Measurements from ENCODE around the gene SLCO4C1. TPM values are rescaled to one million over a fixed set of nuclear protein-coding genes. Genes with fewer than 3 reads are reported as not detected.

SLCO4C1 gene
- total and polyA plus RNA-seq, 4 donors = 0.38 to 1.7 (median 0.41) TPM

- Histone ChIP-seq H3K27ac (ENCODE audit: low read depth, low read length) (no peak overlapping the region), H3K27me3 (ENCODE audit: control insufficient read depth, insufficient read depth, low read length) (no peaks in the 10 kb centered on the region), H3K9me3 (ENCODE audit: control insufficient read depth, insufficient read depth, low read length) (no peaks in the 10 kb centered on the region), H3K36me3 (ENCODE audit: control insufficient read depth, insufficient read depth, low read length) (no peaks in the 10 kb centered on the region), H3K4me1 (ENCODE audit: control insufficient read depth, insufficient read depth, low read length) (no peaks in the 10 kb centered on the region), H3K4me3 (ENCODE audit: low read depth, low read length) (no peak overlapping the region)
- WGBS (ENCODE audit: insufficient coverage) = no CpG with 5 or more reads among the region's 2 CpGs
- DNase-seq (ENCODE audit: low read depth in 4 of 6, low spot score in 6 of 6) = no peak
Observed at GRCh38 chr5:102278231-102278630, 17.9 kb downstream of the SLCO4C1 start.

GRCh38 chr5:102277144-102277543, 18.9 kb downstream of the SLCO4C1 start:
- WGBS (ENCODE audit: insufficient coverage) = no CpG with 5 or more reads among the region's 2 CpGs
- no peak for DNase-seq (ENCODE audit: low read depth in 4 of 6, low spot score in 6 of 6)

GRCh38 chr5:102271759-102272158, 24.3 kb downstream of the SLCO4C1 start:
- no peaks in the 10 kb centered on the region for H3K27me3 ChIP-seq (ENCODE audit: control insufficient read depth, insufficient read depth, low read length)
- no peaks in the 10 kb centered on the region for H3K4me1 ChIP-seq (ENCODE audit: control insufficient read depth, insufficient read depth, low read length)
- H3K9me3 ChIP-seq (ENCODE audit: control insufficient read depth, insufficient read depth, low read length) = peaks cover 4% of the 10 kb centered on the region
- H3K36me3 ChIP-seq (ENCODE audit: control insufficient read depth, insufficient read depth, low read length) = no peaks in the 10 kb centered on the region
- H3K27ac ChIP-seq (ENCODE audit: low read depth, low read length) = no peak overlapping the region
- DNase-seq (ENCODE audit: low read depth in 4 of 6, low spot score in 6 of 6) = no peak
- H3K4me3 ChIP-seq (ENCODE audit: low read depth, low read length) = no peak overlapping the region
- WGBS (ENCODE audit: insufficient coverage) = 88% methylated on average over 2 of the region's 3 CpGs

More at GRCh38 chr5:102277144-102277543, 18.9 kb downstream of the SLCO4C1 start:
- Histone ChIP-seq H3K9me3 (ENCODE audit: control insufficient read depth, insufficient read depth, low read length) (no peaks in the 10 kb centered on the region), H3K27me3 (ENCODE audit: control insufficient read depth, insufficient read depth, low read length) (no peaks in the 10 kb centered on the region), H3K4me3 (ENCODE audit: low read depth, low read length) (no peak overlapping the region), H3K36me3 (ENCODE audit: control insufficient read depth, insufficient read depth, low read length) (no peaks in the 10 kb centered on the region), H3K27ac (ENCODE audit: low read depth, low read length) (no peak overlapping the region), H3K4me1 (ENCODE audit: control insufficient read depth, insufficient read depth, low read length) (no peaks in the 10 kb centered on the region)

GRCh38 chr5:102270036-102270435, 26.0 kb downstream of the SLCO4C1 start:
- Histone ChIP-seq H3K27ac (ENCODE audit: low read depth, low read length) (no peak overlapping the region), H3K9me3 (ENCODE audit: control insufficient read depth, insufficient read depth, low read length) (peaks cover 4% of the 10 kb centered on the region), H3K4me3 (ENCODE audit: low read depth, low read length) (no peak overlapping the region), H3K27me3 (ENCODE audit: control insufficient read depth, insufficient read depth, low read length) (no peaks in the 10 kb centered on the region), H3K4me1 (ENCODE audit: control insufficient read depth, insufficient read depth, low read length) (no peaks in the 10 kb centered on the region), H3K36me3 (ENCODE audit: control insufficient read depth, insufficient read depth, low read length) (no peaks in the 10 kb centered on the region)
- no peak for DNase-seq (ENCODE audit: low read depth in 4 of 6, low spot score in 6 of 6)

GRCh38 chr5:102262688-102263087, 33.4 kb downstream of the SLCO4C1 start:
- Histone ChIP-seq H3K27ac (ENCODE audit: low read depth, low read length) (no peak overlapping the region), H3K4me3 (ENCODE audit: low read depth, low read length) (no peak overlapping the region), H3K4me1 (ENCODE audit: control insufficient read depth, insufficient read depth, low read length) (no peaks in the 10 kb centered on the region), H3K9me3 (ENCODE audit: control insufficient read depth, insufficient read depth, low read length) (no peaks in the 10 kb centered on the region), H3K27me3 (ENCODE audit: control insufficient read depth, insufficient read depth, low read length) (no peaks in the 10 kb centered on the region), H3K36me3 (ENCODE audit: control insufficient read depth, insufficient read depth, low read length) (no peaks in the 10 kb centered on the region)
- no peak for DNase-seq (ENCODE audit: low read depth in 4 of 6, low spot score in 6 of 6)
- 86% methylated on average over 2 of the region's 2 CpGs for WGBS (ENCODE audit: insufficient coverage)

GRCh38 chr5:102249381-102249780, 46.7 kb downstream of the SLCO4C1 start:
- 80% methylated on average over 1 of the region's 3 CpGs for WGBS (ENCODE audit: insufficient coverage)
- DNase-seq (ENCODE audit: low read depth in 4 of 6, low spot score in 6 of 6) = no peak
- Histone ChIP-seq H3K9me3 (ENCODE audit: control insufficient read depth, insufficient read depth, low read length) (no peaks in the 10 kb centered on the region), H3K27me3 (ENCODE audit: control insufficient read depth, insufficient read depth, low read length) (no peaks in the 10 kb centered on the region), H3K36me3 (ENCODE audit: control insufficient read depth, insufficient read depth, low read length) (no peaks in the 10 kb centered on the region), H3K4me3 (ENCODE audit: low read depth, low read length) (no peak overlapping the region), H3K27ac (ENCODE audit: low read depth, low read length) (no peak overlapping the region), H3K4me1 (ENCODE audit: control insufficient read depth, insufficient read depth, low read length) (no peaks in the 10 kb centered on the region)

- Histone ChIP-seq H3K27me3 (ENCODE audit: control insufficient read depth, insufficient read depth, low read length) (no peaks in the 10 kb centered on the region), H3K36me3 (ENCODE audit: control insufficient read depth, insufficient read depth, low read length) (no peaks in the 10 kb centered on the region), H3K4me3 (ENCODE audit: low read depth, low read length) (no peak overlapping the region), H3K27ac (ENCODE audit: low read depth, low read length) (no peak overlapping the region), H3K9me3 (ENCODE audit: control insufficient read depth, insufficient read depth, low read length) (no peaks in the 10 kb centered on the region), H3K4me1 (ENCODE audit: control insufficient read depth, insufficient read depth, low read length) (no peaks in the 10 kb centered on the region)
- WGBS (ENCODE audit: insufficient coverage) = 83% methylated on average over 3 of the region's 4 CpGs
- no peak for DNase-seq (ENCODE audit: low read depth in 4 of 6, low spot score in 6 of 6)
Observed at GRCh38 chr5:102243213-102243612, 52.9 kb downstream of the SLCO4C1 start.

GRCh38 chr5:102241809-102242421, 54.2 kb downstream of the SLCO4C1 start:
- Histone ChIP-seq H3K27ac (ENCODE audit: low read depth, low read length) (no peak overlapping the region), H3K4me1 (ENCODE audit: control insufficient read depth, insufficient read depth, low read length) (no peaks in the 10 kb centered on the region), H3K9me3 (ENCODE audit: control insufficient read depth, insufficient read depth, low read length) (no peaks in the 10 kb centered on the region), H3K36me3 (ENCODE audit: control insufficient read depth, insufficient read depth, low read length) (no peaks in the 10 kb centered on the region), H3K4me3 (ENCODE audit: low read depth, low read length) (no peak overlapping the region), H3K27me3 (ENCODE audit: control insufficient read depth, insufficient read depth, low read length) (no peaks in the 10 kb centered on the region)
- no peak for DNase-seq (ENCODE audit: low read depth in 4 of 6, low spot score in 6 of 6)
- WGBS (ENCODE audit: insufficient coverage) = 100% methylated on average over 1 of the region's 1 CpG

GRCh38 chr5:102231693-102232619, 64.1 kb downstream of the SLCO4C1 start:
- Histone ChIP-seq H3K4me3 (ENCODE audit: low read depth, low read length) (no peak overlapping the region), H3K27me3 (ENCODE audit: control insufficient read depth, insufficient read depth, low read length) (no peaks in the 10 kb centered on the region), H3K9me3 (ENCODE audit: control insufficient read depth, insufficient read depth, low read length) (no peaks in the 10 kb centered on the region), H3K27ac (ENCODE audit: low read depth, low read length) (no peak overlapping the region), H3K4me1 (ENCODE audit: control insufficient read depth, insufficient read depth, low read length) (no peaks in the 10 kb centered on the region), H3K36me3 (ENCODE audit: control insufficient read depth, insufficient read depth, low read length) (no peaks in the 10 kb centered on the region)
- 95% methylated on average over 6 of the region's 7 CpGs for WGBS (ENCODE audit: insufficient coverage)
- DNase-seq (ENCODE audit: low read depth in 4 of 6, low spot score in 6 of 6) = no peak

- Histone ChIP-seq H3K4me1 (ENCODE audit: control insufficient read depth, insufficient read depth, low read length) (no peaks in the 10 kb centered on the region), H3K36me3 (ENCODE audit: control insufficient read depth, insufficient read depth, low read length) (no peaks in the 10 kb centered on the region), H3K27ac (ENCODE audit: low read depth, low read length) (no peak overlapping the region), H3K27me3 (ENCODE audit: control insufficient read depth, insufficient read depth, low read length) (no peaks in the 10 kb centered on the region), H3K4me3 (ENCODE audit: low read depth, low read length) (no peak overlapping the region), H3K9me3 (ENCODE audit: control insufficient read depth, insufficient read depth, low read length) (no peaks in the 10 kb centered on the region)
- WGBS (ENCODE audit: insufficient coverage) = 75% methylated on average over 1 of the region's 1 CpG
- DNase-seq (ENCODE audit: low read depth in 4 of 6, low spot score in 6 of 6) = no peak
Observed at GRCh38 chr5:102229685-102230084, 66.4 kb downstream of the SLCO4C1 start.
